ENCODE data around the gene DGKB. TPM values are rescaled to one million over a fixed set of nuclear protein-coding genes. Genes with fewer than 3 reads are reported as not detected.

The DGKB gene
- total RNA-seq, 1 donor from 2014 or later = 0.35 TPM

DNA sequence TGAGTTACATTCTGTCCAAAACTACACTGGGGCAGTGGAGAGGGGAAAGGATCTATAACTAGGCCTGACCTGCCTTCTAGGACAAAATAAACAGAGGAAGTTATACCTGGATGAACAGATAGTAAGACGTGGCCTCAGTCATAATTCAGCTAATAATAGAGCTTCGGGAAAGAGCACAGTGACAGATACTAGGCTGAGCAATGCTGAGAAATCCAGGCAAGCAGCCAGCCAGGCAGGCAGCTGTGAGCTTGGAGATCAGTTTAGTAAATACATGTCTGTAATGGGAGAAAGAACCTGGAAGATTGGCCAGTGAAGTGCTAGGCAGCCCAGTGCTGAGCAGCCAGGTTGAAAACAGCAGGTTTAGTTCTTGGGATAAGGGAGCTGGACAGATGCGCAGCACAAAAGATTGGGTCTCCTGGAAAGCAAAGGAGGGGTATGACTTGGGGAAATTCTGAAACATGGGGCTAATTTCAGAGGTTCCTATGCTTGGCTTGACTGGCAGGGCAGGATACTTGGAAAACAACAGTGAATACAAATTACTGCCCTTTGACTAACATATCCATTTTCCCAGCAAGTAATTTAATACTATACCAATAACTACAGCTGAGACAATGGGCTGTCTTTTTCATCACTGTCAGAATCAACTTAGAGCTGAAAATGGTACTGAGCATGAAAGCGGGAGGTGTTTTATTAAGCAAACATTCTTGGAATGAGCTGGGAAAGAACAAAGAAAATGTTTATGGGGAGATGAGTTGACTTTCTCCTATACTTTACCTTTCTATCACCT lies 140.8 kb downstream of the DGKB start:
- no peak for DNase-seq (ENCODE audit: low spot score)

DNA sequence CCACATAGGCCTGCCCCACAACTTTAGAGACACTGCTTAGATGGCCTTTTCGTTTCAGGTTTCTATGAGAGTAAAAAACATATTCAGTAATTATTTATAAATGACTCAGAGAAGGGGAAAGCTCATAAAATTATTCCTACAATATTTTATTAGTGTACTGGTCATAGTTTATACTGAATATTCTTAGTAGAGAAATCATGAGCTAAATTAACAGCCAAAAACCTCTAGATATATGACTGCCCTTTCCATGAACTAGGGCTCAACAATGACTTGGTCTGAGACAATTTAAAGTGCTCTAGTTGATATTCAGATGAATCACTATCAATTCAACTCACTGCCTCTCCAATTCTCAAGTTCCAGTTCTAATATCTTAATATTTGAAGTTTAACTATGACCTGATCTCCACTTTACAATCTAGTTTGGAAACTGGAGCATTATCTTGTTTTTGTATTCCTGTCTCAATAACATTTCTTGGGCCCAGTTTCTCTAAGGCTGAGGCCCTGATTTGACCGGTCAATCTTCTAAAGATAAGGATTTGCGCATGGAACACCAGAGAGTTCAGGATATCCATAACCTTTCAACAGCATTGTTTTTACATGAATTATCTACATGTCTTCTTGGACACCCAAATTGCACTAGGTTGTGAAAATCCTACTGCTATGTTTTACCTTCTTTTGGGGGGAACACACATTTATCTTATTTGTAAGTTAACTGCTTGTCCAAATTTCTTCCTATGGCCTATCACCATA lies 141.6 kb downstream of the DGKB start:
- no peak for DNase-seq (ENCODE audit: low spot score)

DNA sequence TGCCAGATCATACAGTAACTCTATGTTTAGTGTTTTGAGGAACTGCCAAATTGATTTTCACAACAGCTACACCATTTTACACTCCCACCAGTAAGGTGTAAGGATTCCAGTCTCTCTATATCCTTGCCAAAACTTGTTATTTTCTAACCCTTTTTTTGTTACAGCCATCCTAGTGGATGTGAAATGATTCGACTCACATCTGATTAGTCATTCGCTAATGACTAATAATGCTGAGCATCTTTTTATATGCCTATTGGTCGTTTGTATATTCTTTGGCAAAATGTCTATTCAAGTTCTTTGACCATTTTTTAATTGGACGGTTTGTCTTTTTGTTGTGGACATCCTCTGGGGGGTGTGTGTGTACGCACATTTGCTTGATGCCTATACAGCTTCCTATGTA lies 142.8 kb downstream of the DGKB start:
- no peak for DNase-seq (ENCODE audit: low spot score)

DNA sequence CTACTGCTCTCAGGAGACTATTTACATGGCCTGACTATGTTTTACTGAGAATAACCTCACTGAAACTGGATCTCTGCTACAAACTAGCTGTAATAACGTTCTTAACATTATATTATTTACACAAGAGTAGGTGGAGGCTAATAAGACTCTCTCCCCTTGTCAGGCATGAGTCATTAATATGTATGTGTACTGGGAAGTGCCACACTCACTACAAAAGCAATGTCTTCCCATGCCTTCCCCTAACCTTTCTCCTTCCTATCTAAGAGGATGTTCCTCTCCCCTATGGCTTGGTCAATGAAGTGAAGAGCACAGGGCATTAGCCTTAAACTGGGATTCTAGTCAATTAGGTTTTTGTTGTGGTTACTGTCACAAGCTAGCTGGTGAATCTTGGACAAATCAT lies 147.9 kb downstream of the DGKB start:
- DNase-seq (ENCODE audit: low spot score) = no peak

- DNase-seq (ENCODE audit: low spot score) = no peak
Measured at GRCh38 chr7:14752301-14752700, 150.2 kb downstream of the DGKB start.

- DNase-seq (ENCODE audit: low spot score) = no peak
Measured at GRCh38 chr7:14751461-14751860, 151.1 kb downstream of the DGKB start.

DNA sequence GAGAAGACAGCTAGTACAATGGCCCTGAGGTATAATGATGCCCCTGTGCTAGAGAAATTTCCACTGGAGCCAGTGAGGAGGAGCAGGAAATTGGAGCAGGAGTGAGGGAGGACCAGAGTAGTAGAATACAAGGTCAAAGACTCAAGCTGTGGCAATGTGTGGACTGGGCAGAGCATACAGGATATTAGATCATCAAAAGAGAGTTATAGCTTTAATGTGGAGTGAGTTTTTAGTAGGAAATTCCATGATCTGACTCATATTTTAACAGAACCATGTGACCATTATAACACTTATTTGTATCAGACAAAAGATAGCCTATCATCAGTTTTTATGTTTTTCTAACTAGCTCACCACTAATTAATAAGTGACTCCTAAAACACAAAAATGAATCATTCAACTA lies 154.1 kb downstream of the DGKB start:
- no peak for DNase-seq (ENCODE audit: low spot score)

DNA sequence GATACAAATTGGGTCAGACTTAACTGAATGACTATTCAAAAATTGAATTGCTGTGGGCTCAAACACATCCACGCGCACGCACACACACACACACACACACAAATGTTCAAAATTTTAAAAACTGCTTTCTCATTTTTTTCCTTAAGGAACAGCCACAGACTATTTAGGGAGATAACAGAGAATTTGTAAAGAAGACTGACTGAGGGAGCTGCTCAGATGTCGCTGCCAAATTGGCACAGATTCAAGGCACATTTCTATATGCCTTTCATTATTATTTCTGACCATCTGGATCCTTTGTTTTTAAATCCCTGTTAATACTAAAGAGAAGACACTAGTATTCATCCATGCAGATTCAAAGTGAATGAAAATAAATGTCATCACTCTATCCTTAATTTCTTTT lies 154.8 kb downstream of the DGKB start:
- DNase-seq (ENCODE audit: low spot score) = no peak

DNA sequence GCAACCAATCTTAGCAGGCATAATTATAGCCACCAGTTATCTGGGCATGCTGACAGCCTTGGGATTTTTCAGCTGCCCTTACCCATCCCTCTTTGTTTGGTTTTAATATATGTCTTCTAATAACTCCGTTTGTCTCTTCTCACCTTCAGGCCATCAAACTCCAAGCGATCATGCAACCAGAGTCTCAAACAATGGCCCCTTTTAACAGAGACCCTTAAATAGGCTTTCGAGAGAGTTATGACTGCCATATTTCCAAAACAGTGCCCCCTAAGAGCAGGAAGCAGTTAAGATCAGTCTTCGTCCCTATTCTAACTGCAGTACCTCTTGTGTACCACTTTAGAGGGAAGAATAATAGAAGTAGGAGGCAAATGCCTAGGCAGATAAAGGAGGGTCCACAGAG lies 157.5 kb downstream of the DGKB start:
- DNase-seq (ENCODE audit: low spot score) = no peak

GRCh38 chr7:14740606-14741005 lies 161.9 kb downstream of the DGKB start:
- no peak for DNase-seq (ENCODE audit: low spot score)

GRCh38 chr7:14739841-14740185 lies 162.7 kb downstream of the DGKB start:
- no peak for DNase-seq (ENCODE audit: low spot score)

DNA sequence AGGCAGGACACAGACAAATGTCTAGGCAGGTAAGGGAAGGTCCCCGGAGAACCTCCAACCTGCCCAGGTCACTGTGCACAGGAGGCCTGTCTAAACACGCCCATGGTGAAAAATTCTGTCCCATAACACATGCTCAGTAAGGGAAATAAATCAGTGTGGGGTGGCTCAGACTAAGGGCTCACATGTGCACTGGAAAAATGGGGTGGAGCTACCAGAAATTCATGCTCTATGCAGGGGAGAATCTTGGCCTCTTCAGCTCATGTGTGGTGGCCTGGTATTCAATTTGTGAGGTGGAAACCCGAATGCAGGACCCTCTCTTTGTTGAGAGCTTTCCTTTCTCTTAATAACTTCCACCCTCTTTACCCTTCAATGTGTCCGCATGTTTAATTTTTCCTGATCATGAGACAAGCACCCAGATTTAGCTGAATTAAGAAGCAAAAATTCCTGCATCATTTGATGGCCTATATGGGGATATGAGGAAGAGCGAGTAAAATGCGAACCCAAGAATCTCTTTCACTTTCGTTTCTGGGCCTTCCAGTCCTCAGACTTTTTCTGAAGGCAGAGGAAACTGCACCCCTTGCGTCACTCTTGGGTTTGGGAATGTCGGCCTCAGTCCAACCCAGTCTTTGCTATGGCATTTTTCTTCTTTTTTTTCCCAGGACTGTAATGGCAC lies 163.2 kb downstream of the DGKB start:
- DNase-seq (ENCODE audit: low spot score) = no peak

GRCh38 chr7:14738086-14738485 lies 164.5 kb downstream of the DGKB start:
- no peak for DNase-seq (ENCODE audit: low spot score)

- DNase-seq (ENCODE audit: low spot score) = no peak
Measured at GRCh38 chr7:14734839-14735321, 167.7 kb downstream of the DGKB start.

DNA sequence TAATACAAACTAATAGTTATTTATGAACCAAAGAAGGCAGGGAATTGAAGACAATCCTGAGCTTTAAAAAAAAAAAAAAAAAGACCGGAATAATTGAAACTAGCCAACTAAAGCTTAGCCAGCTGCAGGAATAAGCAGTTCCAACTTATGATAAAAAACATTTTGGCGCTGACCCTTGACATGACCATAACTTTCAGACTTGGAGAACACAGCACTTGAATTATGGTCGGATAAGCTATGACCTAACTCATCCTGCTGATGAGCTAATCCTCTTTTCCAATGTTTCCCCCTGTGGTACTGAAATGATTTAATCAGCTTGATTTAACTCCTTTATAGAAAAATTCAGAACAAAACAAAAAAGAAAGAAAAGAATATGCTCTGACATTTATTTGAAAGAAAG lies 181.8 kb downstream of the DGKB start:
- no peak for DNase-seq (ENCODE audit: low spot score)

- DNase-seq (ENCODE audit: low spot score) = no peak
Measured at GRCh38 chr7:14717816-14718215, 184.7 kb downstream of the DGKB start.

GRCh38 chr7:14717169-14717568 lies 185.4 kb downstream of the DGKB start:
- no peak for DNase-seq (ENCODE audit: low spot score)

DNA sequence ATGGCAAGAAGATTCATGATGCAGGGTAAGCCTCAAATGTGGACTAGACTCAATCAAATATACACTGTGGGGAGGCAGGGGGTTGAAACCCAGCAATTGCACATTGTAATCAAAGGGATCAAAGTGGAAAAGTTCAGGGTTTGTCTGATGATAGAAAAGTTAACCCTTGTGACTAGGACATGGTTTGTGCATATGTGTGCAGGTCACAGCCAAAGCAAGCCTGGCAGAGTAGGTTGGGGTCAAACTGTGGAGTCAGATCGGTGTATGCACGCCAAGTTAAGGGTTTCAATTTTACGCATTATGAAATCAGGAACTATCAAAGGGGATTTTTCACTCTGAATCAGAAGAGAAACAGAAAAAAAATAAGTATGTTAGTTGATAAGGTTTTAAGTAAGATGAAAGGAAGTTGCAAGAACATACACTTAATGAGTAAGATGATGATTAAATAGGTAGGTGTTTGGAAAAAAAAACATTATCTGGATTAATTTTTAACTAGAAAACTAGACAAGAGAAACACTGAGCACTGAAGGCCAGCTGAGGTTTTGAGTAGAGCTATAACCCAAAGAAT lies 188.3 kb downstream of the DGKB start:
- DNase-seq (ENCODE audit: low spot score) = no peak

GRCh38 chr7:14698239-14698638 lies 204.3 kb downstream of the DGKB start:
- no peak for DNase-seq (ENCODE audit: low spot score)

GRCh38 chr7:14697684-14698083 lies 204.9 kb downstream of the DGKB start:
- DNase-seq (ENCODE audit: low spot score) = no peak

GRCh38 chr7:14691597-14692203 lies 210.9 kb downstream of the DGKB start:
- DNase-seq (ENCODE audit: low spot score) = no peak

Measured in mesenteric fat pad (tissue), 1 donor.